Panc1 (cell line): ENCODE measurements around the gene RPL35. TPM values are rescaled to one million over a fixed set of nuclear protein-coding genes. Genes with fewer than 3 reads are reported as not detected.

Source experiments
- ATAC-seq: fragments of 200-7000 bp; cut with Tn5 transposase; 2 replicates; pipeline ENCODE4 v1.9.1; 2020; ENCODE audit warnings: mild to moderate bottlenecking, moderate library complexity
- BruUV-seq: library from RNA; stranded (reverse); fragments of 400-500 nt; replicated peaks from 2 replicates; lab custom pipeline; 2021; lab: Mats Ljungman, UMichigan
- CTCF ChIA-PET: fragments of 300-600 bp; sonication (Branson Sonifier 250); formaldehyde crosslinking; loops from one replicate; lab custom pipeline; 2022; ENCODE audit warnings: antibody characterized with exemption; lab: Charles Lee
- POLR2A ChIA-PET: fragments of 300-600 bp; sonication (Branson Sonifier 250); formaldehyde crosslinking; loops from one replicate; lab custom pipeline; 2022; ENCODE audit warnings: antibody characterized with exemption; lab: Charles Lee
- DNase-seq: peaks from one replicate; pipeline ENCODE4 v3.0.0-alpha.2; 2010; ENCODE audit warnings: low read depth, low spot score
- H3K27ac ChIP-seq: 2 replicates; pipeline ENCODE4 v1.5.1; 2011; ENCODE audit warnings: mild to moderate bottlenecking, low read length, inconsistent platforms
- H3K27me3 ChIP-seq: fragments of 200-500 bp; sonication (Bioruptor generic); 2 replicates; pipeline ENCODE4 v1.6.0; 2014; ENCODE audit warnings: low read length, inconsistent platforms; ENCODE audit not compliant: control insufficient read depth, insufficient read depth
- H3K36me3 ChIP-seq: fragments of 200-500 bp; sonication (Bioruptor generic); 2 replicates; pipeline ENCODE4 v1.5.1; 2014; ENCODE audit warnings: inconsistent platforms, mild to moderate bottlenecking, low read length, moderate library complexity; ENCODE audit not compliant: control insufficient read depth, insufficient read depth
- H3K4me1 ChIP-seq: 2 replicates; pipeline ENCODE4 v1.5.1; 2011; ENCODE audit warnings: inconsistent platforms, mild to moderate bottlenecking, low read length, moderate library complexity; ENCODE audit not compliant: control insufficient read depth, insufficient read depth
- H3K4me3 ChIP-seq, 2 experiments: 2 replicates each; pipeline ENCODE4 v1.5.1; 2011 to 2012; ENCODE audit warnings: low read depth in 2 of 2, low read length in 2 of 2, mild to moderate bottlenecking in 2 of 2, inconsistent platforms in 1 of 2, moderate library complexity in 1 of 2
- H3K9me3 ChIP-seq: fragments of 200-500 bp; sonication (Bioruptor generic); 2 replicates; pipeline ENCODE4 v1.5.1; 2014; ENCODE audit warnings: low read depth, mild to moderate bottlenecking, inconsistent platforms, low read length, moderate library complexity; ENCODE audit not compliant: control insufficient read depth, insufficient read depth
- CTCF ChIP-seq: fragments of 450-650 bp; IDR thresholded peaks from 2 replicates; pipeline ENCODE4 v1.5.1; 2017; ENCODE audit warnings: mild to moderate bottlenecking
- POLR2AphosphoS5 ChIP-seq: IDR thresholded peaks from 2 replicates; pipeline ENCODE4 v1.6.1; 2012; ENCODE audit warnings: mild to moderate bottlenecking, low read depth, low read length, moderate library complexity
- REST ChIP-seq, 2 experiments: IDR thresholded peaks; 2 replicates each; pipeline ENCODE4 v1.6.1; 2011 to 2012; ENCODE audit warnings: low read depth in 2 of 2, control low read depth in 1 of 2, low read length in 1 of 2, mild to moderate bottlenecking in 1 of 2, moderate library complexity in 1 of 2; ENCODE audit not compliant: insufficient read depth in 1 of 2
- SIN3A ChIP-seq: IDR thresholded peaks from 2 replicates; pipeline ENCODE4 v1.6.1; 2012; ENCODE audit warnings: low read depth, mild to moderate bottlenecking, low read length, moderate library complexity, borderline replicate concordance; ENCODE audit not compliant: insufficient read depth
- TCF7L2 ChIP-seq: IDR thresholded peaks from 2 replicates; pipeline ENCODE4 v1.6.1; 2011; ENCODE audit warnings: mild to moderate bottlenecking, low read depth, low read length, inconsistent platforms
- in situ Hi-C: cut with HindIII; loops from 2 replicates; pipeline ENCODE4 v1.10.0; 2016; ENCODE audit warnings: low sequenced_read_pairs, low pct_unique_long_range_greater_than_20kb
- intact Hi-C: fragments of 100-400 bp; cut with micrococcal nuclease; formaldehyde crosslinking; loops from one replicate; pipeline ENCODE4 v1.10.0; 2022; ENCODE audit not compliant: unreplicated experiment
- total RNA-seq: library from RNA; stranded (reverse); gene quantifications from one replicate; pipeline ENCODE4 v1.2.1, GENCODE V29; 2021; ENCODE audit not compliant: unreplicated experiment

Gene RPL35
- total RNA-seq, 1 experiment from 2014 or later = 758 TPM

- CTCF ChIA-PET = no interaction called here
- intact Hi-C loops (no loop called here), in situ Hi-C loops (no loop called here)
These were observed 9.4 kb upstream of the RPL35 start for GRCh38 chr9:124871156-124871561.

GRCh38 chr9:124870723-124871122 lies 9.0 kb upstream of the RPL35 start:
- Histone ChIP-seq H3K27ac (peak overlapping the region; percentile 90), H3K27me3 (no peaks in the 10 kb centered on the region), H3K4me3 (peak overlapping the region; percentile 89 to 90), H3K9me3 (no peaks in the 10 kb centered on the region), H3K4me1 (peaks cover 26% of the 10 kb centered on the region), H3K36me3 (peaks cover 13% of the 10 kb centered on the region)
- CTCF ChIA-PET = no interaction called here
- no TSS peak for BruUV-seq
- TF ChIP-seq POLR2AphosphoS5 (no peak), TCF7L2 (no peak), SIN3A (no peak), CTCF (no peak), REST (IDR thresholded peaks at IDR 0.05; ENCODE audit: insufficient read depth in 1 of 2, low read depth in 2 of 2, low read length in 1 of 2) (no peak)
- intact Hi-C loops = no loop called here
- in situ Hi-C loops = no loop called here
- POLR2A ChIA-PET = no interaction called here
- ATAC-seq = no peak
- DNase-seq = no peak

More at GRCh38 chr9:124871156-124871561, 9.4 kb upstream of the RPL35 start:
- H3K4me3 ChIP-seq = peak overlapping the region; percentile 89 to 90
- POLR2A ChIA-PET = no interaction called here
- DNase-seq (no peak), ATAC-seq (no peak)
- H3K9me3 ChIP-seq = no peaks in the 10 kb centered on the region
- H3K27ac ChIP-seq = peak overlapping the region; percentile 90
- peaks cover 13% of the 10 kb centered on the region for H3K36me3 ChIP-seq
- peaks cover 26% of the 10 kb centered on the region for H3K4me1 ChIP-seq
- BruUV-seq = no TSS peak
- TF ChIP-seq POLR2AphosphoS5 (no peak), TCF7L2 (no peak), REST (IDR thresholded peaks at IDR 0.05; ENCODE audit: insufficient read depth in 1 of 2, low read depth in 2 of 2, low read length in 1 of 2) (no peak), SIN3A (no peak), CTCF (no peak)
- H3K27me3 ChIP-seq = no peaks in the 10 kb centered on the region
